ENCODE data around the gene CCNL2.

CCNL2 gene

DNA sequence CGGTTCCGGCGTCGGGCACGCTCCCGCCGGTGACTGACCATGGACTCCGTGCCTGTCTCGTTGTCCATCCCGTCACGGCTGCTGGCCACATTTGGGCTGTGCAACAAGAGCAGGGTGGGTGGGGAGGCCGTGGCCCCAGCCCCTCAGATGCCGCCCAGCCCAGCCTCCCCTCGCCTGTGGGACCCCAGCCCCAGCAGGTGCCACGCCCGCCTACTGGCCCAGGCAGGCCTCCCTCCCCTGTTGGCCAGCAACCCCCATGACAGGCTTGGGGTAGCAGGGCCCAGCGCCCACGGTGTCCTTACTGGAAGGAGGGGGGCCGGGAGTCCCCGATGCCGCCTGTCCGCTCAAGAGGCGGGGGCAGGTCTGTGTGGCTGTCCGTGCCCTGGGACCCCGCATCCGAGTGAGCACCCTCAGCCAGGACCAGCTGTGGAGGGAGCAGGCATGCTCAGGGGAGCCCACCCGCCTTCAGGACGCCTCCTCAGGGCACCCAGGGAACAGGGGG, 57.0 kb downstream of the CCNL2 start:
- DNase-seq (ENCODE audit: low spot score): no peak

DNA sequence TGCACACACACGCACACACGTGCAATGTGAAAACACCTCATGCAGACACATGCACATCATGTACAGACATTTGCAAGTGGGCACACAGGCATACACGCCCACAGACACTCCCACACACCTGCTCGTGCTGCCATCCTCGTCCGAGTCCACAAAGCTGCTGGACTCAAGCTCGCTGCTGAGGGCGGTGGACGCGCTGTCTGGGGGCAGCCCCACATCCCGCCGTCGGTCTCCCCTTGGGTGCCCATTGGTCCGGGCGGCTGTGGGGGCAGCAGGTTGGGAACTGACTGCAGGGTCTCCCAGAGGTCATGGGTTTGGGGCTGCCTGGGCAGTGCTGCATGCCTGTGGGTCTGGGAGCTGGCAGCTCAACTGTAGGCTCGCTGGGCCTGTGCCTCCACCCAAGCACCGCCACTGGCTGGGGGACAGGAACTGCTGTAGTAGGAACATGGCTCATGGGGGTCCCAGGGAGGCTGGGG, 57.5 kb downstream of the CCNL2 start:
- DNase-seq (ENCODE audit: low spot score): no peak

DNA sequence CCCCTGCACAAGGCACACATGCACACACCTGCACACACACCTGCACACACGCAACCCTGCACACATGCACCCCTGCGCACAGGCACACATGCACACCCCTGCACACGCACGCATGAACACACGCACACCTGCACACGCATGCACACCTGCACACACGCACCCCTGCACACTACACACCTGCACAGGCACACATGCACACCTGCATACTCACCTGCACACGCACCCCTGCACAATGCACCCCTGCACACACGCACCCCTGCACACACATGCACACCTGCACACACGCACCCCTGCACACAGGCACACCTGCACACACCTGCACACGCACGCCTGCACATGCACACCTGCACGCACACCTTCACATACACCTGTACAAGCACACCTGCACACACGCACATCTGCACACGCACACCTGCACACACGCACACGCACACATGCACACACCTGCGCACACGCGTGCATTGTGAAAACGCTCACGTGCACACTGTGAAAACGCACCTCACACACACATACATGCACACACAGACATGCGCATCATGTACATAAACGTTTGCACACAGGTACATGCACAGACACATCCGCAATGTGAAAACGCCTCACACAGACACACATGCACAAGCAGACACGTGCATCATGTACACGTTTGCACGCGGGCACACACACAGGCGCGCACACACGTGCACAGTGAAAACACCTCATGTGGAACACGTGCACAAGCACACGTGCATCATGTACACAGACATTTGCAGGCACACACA, 58.2 kb downstream of the CCNL2 start:
- no peak for DNase-seq (ENCODE audit: low spot score)

DNA sequence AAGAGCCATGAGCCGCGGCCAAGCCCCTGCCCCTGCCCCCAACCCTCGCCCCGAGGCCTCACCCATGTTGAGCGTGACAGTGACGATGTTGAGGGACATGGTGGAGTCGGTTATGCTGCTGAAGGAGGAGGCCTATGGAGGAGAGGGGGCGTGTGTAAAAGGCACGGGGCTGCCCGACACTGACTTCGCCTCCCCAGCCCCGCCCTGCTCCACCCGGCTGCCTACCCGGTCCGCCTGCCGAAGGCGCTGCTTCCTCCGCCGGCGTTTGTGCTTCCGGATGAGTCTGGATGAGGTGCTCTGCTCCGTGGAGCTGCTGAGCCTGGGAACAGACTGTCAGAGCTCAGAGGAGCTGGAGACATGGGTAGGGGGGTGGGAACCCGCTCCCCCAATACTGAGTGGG, 59.0 kb downstream of the CCNL2 start:
- DNase-seq (ENCODE audit: low spot score): no peak

DNA sequence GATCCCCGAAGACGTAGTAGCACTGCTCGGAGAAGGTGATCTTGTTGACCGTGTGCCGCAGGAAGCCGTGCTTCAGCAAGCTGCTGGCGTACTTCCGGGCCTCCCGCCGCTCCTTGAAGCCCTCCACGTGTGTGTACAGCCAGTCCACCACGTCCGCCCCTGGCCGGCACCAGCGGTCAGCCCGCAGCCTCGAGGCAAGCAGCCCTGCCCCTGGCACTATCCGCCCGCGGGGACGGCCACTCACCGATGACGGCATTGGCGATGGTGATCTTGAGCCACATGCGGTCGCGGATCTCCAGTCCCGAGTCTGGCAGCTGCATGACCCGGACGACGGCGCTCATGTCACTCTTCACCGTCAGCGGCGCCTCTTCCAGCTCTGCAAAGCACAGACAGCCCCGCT, 60.9 kb downstream of the CCNL2 start:
- no peak for DNase-seq (ENCODE audit: low spot score)

DNA sequence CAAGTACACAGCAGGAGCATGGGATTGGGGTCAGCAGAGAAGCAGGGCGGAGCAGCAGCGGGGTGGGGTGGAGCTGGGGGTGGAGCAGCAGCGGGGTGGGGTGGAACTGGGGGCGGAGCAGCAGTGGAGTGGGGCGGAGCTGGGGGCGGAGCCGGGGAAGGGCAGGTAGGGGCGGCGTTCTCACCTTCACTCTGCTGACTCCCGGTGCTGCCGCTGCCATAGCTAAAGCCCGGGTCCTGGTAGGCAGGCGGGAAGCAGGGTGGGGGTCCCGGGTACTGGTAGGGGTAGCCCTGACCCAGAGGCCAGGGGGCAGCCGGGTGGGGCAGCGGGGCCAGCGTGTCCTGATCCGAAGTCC, 61.4 kb downstream of the CCNL2 start:
- DNase-seq (ENCODE audit: low spot score): no peak

DNA sequence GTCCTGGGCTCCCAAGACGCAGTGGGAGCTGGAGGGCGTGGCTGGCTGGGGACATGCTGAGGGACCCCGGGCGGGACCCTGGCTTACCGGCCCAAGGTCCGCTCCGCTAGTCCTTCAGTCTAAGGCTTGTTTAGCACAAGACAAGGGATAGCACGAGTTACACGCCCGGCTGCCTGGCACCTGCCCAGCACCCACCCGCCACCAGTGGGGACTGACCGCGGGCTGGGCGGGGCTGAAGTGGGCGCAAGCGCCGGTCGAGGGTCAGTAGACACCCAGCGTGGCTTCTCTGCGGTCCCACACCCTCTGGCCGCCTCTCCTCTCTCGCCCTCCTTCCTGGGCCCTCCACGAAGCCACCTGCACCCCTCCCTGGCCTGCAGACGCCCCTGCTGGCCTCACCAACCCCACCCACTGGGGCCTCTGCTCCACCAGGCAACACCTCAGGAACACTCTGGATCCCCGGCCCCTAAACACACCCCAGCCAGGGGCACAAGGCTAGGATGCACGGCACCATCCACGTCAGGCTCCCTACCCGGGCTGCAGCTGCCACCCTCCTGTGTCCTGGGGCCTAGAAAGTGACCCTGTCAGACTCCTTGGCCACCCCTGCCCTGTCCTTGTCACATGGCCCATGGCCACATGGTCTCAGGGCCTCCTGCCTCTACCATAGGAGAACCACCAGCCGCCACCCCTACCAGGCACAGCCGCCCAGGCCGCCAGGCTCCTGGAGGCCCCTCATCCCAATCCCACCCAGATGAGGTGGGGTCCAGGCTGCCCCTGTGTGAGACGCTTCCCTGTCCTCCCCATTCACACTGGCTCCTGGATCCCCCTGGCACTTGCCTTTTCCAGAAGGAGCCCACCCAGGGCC, 62.0 kb downstream of the CCNL2 start:
- no peak for DNase-seq (ENCODE audit: low spot score)

DNA sequence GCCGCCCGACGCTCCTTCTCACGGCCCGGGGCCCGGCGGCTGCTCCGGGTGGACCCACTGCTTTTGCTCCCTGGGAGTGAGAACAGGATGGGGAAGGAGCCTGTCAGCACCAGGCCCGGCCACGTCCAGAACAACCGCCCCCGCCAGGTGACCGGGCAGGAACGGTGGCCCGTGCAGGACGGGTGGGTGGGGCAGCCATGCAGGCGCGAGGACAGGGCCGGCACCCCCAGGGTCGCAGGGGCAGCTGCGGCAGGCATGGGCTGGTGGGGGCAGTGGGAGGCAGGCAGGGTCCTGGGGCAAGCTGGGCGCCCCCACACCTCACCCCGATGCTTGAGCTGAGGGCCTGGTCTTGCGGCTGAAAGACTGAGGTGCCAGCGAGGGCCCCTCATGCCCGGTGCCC, 62.7 kb downstream of the CCNL2 start:
- DNase-seq (ENCODE audit: low spot score): no peak

DNA sequence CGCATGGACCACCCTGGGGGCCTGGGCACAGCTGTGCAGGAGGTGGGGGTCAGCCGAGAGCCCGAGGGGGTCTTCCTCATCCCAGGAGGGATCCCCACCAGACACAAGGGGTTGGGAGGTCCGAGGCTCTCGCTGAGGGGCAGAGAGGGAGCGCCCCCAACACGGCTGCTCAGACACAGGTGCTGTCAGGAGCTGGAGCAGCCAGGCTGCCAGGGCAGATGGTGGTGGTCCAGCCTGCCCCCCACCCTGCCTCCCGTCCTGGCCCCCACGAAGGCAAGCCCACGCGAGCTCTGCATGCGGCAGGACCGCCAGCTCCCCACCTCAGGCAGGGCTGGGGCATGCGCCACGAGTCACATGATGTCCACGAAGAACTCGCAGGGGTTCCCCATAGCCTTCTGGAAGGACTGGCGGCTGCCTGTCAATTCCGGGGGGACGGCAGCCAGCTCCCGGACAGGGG, 63.3 kb downstream of the CCNL2 start:
- DNase-seq (ENCODE audit: low spot score): no peak
